ENCODE results near the gene HES7.

Gene HES7

GRCh38 chr17:8104911-8105310 lies 19.0 kb downstream of the HES7 start:
- H3K27me3 ChIP-seq (replicated peaks; ENCODE audit: control insufficient read depth, insufficient read depth, low read length), result no peaks in the 10 kb centered on the region
- TF ChIP-seq, protein P1, sequence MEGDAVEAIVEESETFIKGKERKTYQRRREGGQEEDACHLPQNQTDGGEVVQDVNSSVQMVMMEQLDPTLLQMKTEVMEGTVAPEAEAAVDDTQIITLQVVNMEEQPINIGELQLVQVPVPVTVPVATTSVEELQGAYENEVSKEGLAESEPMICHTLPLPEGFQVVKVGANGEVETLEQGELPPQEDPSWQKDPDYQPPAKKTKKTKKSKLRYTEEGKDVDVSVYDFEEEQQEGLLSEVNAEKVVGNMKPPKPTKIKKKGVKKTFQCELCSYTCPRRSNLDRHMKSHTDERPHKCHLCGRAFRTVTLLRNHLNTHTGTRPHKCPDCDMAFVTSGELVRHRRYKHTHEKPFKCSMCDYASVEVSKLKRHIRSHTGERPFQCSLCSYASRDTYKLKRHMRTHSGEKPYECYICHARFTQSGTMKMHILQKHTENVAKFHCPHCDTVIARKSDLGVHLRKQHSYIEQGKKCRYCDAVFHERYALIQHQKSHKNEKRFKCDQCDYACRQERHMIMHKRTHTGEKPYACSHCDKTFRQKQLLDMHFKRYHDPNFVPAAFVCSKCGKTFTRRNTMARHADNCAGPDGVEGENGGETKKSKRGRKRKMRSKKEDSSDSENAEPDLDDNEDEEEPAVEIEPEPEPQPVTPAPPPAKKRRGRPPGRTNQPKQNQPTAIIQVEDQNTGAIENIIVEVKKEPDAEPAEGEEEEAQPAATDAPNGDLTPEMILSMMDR (IDR thresholded peaks at IDR 0.05; ENCODE audit: insufficient read depth, low read length, poor library complexity, severe bottlenecking), result no peak
- no peaks in the 10 kb centered on the region for H3K36me3 ChIP-seq (ENCODE audit: control insufficient read depth, insufficient read depth, low read length)
- no peak overlapping the region for H3K4me3 ChIP-seq (replicated peaks; ENCODE audit: low read depth, low read length)
- no peak for DNase-seq (ENCODE audit: extremely low read depth, insufficient read length)

GRCh38 chr17:8103549-8103948 lies 20.4 kb downstream of the HES7 start:
- Histone ChIP-seq H3K4me3 (replicated peaks; ENCODE audit: low read depth, low read length) (no peak overlapping the region), H3K27me3 (replicated peaks; ENCODE audit: control insufficient read depth, insufficient read depth, low read length) (no peaks in the 10 kb centered on the region), H3K36me3 (ENCODE audit: control insufficient read depth, insufficient read depth, low read length) (no peaks in the 10 kb centered on the region)
- DNase-seq (ENCODE audit: extremely low read depth, insufficient read length), result no peak
- TF ChIP-seq, protein P1 (IDR thresholded peaks at IDR 0.05; ENCODE audit: insufficient read depth, low read length, poor library complexity, severe bottlenecking), result no peak

DNA sequence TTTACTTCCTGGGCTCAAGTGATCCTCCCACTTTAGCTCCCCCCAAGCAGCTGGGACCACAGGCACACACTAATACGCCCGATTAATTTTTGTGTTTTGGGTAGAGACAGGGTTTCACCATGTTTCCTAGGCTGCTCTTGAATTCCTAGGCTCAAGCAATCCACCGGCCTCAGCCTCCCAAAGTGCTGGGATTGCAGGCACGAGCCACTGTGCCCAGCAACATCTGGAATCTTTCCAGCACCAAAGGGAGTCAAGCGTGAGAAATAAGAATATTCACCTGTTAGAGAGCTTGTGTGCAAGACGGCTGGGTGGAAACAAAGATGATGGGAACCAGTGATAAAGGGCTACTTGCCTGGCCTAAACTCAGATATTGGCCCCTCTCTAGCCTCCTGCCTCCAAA lies 22.2 kb downstream of the HES7 start:
- H3K4me3 ChIP-seq (replicated peaks; ENCODE audit: low read depth, low read length), result no peak overlapping the region
- no peaks in the 10 kb centered on the region for H3K36me3 ChIP-seq (ENCODE audit: control insufficient read depth, insufficient read depth, low read length)
- TF ChIP-seq, protein P1 (IDR thresholded peaks at IDR 0.05; ENCODE audit: insufficient read depth, low read length, poor library complexity, severe bottlenecking), result no peak

DNA sequence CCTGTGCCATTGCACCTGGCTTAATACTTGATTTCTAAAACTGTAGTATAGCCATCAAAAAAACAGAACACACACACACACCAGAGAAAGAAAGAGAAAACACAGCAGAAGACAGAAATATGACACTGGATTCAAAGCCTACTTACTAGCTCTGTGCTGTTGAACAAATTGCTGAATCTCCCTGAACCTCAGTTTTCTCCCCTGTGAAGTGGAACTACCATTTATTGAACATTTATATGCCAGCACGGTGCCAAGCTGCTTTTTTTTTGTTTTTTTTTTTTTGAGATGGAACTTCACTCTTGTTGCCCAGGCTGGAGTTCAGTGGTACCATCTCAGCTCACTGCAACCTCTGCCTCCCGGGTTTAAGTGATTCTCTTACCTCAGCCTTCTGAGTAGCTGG lies 23.1 kb downstream of the HES7 start:
- H3K27me3 ChIP-seq (replicated peaks; ENCODE audit: control insufficient read depth, insufficient read depth, low read length), result no peaks in the 10 kb centered on the region; the same call in 1 of the 2 replicates
- H3K4me3 ChIP-seq (replicated peaks; ENCODE audit: low read depth, low read length), result no peak overlapping the region
- H3K36me3 ChIP-seq (ENCODE audit: control insufficient read depth, insufficient read depth, low read length), result no peaks in the 10 kb centered on the region
- TF ChIP-seq, protein P1 (IDR thresholded peaks at IDR 0.05; ENCODE audit: insufficient read depth, low read length, poor library complexity, severe bottlenecking), result no peak
- no peak for DNase-seq (ENCODE audit: extremely low read depth, insufficient read length)

More for the DNA sequence above, 22.2 kb downstream of the HES7 start:
- no peak for DNase-seq (ENCODE audit: extremely low read depth, insufficient read length)
- H3K27me3 ChIP-seq (replicated peaks; ENCODE audit: control insufficient read depth, insufficient read depth, low read length), result no peaks in the 10 kb centered on the region

GRCh38 chr17:8100111-8100510 lies 23.8 kb downstream of the HES7 start:
- TF ChIP-seq, protein P1 (IDR thresholded peaks at IDR 0.05; ENCODE audit: insufficient read depth, low read length, poor library complexity, severe bottlenecking), result no peak
- Histone ChIP-seq H3K4me3 (replicated peaks; ENCODE audit: low read depth, low read length) (no peak overlapping the region), H3K36me3 (ENCODE audit: control insufficient read depth, insufficient read depth, low read length) (no peaks in the 10 kb centered on the region), H3K27me3 (replicated peaks; ENCODE audit: control insufficient read depth, insufficient read depth, low read length) (no peaks in the 10 kb centered on the region; the same call in 1 of the 2 replicates)
- DNase-seq (ENCODE audit: extremely low read depth, insufficient read length), result no peak

DNA sequence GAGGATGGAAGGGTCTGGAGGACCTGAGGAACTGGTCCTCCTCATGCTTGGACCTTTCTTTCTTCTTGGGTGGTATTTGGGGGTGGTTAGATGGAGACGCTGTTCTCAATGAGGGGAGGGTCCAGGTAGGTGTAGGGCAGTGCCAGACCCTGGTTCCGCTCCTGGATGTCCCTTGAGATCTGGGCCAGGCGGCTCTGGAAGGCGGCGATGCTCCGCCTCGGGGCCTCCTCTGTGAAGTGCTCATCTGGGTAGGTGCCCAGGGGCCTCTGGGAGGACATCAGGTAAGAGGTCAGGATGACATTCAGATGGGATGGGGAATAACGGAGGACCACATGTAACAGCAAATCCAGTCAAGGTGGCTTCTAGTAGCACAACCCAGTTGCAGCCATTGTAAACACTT lies 27.4 kb downstream of the HES7 start:
- no peaks in the 10 kb centered on the region for H3K36me3 ChIP-seq (ENCODE audit: control insufficient read depth, insufficient read depth, low read length)
- TF ChIP-seq, protein P1 (IDR thresholded peaks at IDR 0.05; ENCODE audit: insufficient read depth, low read length, poor library complexity, severe bottlenecking), result no peak
- no peaks in the 10 kb centered on the region; the same call in 1 of the 2 replicates for H3K27me3 ChIP-seq (replicated peaks; ENCODE audit: control insufficient read depth, insufficient read depth, low read length)
- no peak for DNase-seq (ENCODE audit: extremely low read depth, insufficient read length)
- no peak overlapping the region for H3K4me3 ChIP-seq (replicated peaks; ENCODE audit: low read depth, low read length)
